ENCODE measurements around the gene CD96.

The CD96 gene

DNA sequence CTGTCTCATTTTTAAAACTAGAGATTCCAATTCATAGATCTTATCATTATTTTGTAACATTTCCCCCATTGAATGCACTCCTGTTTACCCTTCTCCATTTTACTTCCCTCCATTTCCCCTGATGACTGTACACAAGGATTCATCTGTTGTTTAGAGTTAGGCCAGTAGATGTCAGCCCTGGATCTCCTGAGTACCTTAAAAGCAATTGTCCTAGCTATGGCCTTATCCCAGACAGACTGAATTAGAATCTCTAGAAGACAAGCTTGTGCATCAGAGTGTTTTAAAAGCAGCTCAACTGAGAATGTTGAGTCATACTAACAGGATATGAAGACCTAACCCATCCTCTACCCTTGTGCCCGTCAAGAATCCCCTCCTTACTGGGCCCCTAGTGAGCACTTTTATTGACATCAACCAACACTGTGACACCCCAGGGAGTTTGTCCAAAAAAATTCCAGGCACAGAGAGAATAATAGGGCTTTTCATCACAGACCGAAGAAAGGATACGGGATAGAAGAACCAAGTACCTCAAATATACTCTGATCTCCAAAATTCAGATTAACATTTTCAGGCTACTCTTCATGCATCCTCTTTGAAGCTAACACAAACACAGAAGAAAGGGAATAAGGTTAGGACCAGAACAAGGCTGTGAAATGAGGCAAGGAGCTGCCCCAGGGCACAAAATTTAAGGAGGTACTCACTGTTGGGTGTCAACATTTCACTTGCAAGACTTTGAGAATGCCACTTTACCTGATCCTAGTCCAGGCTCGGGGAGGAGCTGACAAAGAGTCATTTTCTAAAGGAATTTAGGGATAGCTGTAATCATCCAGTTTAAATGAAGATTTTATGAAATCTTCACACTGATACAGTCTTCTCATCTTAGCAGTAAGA, 36.0 kb downstream of the CD96 start:
- H3K27me3 ChIP-seq (ENCODE audit: control insufficient read depth in 1 of 2, insufficient read depth in 2 of 2, low read length in 2 of 2), result no peaks in the 10 kb centered on the region
- no peak overlapping the region for H3K27ac ChIP-seq (ENCODE audit: low read depth, low read length)

DNA sequence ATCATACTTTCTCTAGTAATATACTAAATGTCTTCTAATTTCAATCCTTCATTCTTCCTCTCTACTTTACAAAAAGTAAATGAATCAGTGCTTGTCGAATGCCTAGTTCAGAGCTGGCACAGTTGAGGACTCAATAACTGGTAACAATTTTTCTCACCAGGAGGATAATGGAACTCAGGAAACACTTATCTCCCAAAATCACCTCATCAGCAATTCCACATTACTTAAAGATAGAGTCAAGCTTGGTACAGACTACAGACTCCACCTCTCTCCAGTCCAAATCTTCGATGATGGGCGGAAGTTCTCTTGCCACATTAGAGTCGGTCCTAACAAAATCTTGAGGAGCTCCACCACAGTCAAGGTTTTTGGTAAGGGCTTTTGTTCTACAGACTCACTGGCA, 36.9 kb downstream of the CD96 start:
- H3K4me1 ChIP-seq (ENCODE audit: control insufficient read depth in 1 of 2, insufficient read depth in 2 of 2, low read length in 2 of 2), result no peaks in the 10 kb centered on the region

More for the DNA sequence above, 36.0 kb downstream of the CD96 start:
- Histone ChIP-seq H3K36me3 (ENCODE audit: control insufficient read depth in 1 of 2, insufficient read depth in 2 of 2, low read length in 2 of 2) (no peaks in the 10 kb centered on the region), H3K4me1 (ENCODE audit: control insufficient read depth in 1 of 2, insufficient read depth in 2 of 2, low read length in 2 of 2) (no peaks in the 10 kb centered on the region), H3K9ac (ENCODE audit: low read depth in 1 of 2, low read length in 2 of 2) (no peak overlapping the region), H3K9me3 (ENCODE audit: control insufficient read depth in 1 of 2, low read length in 2 of 2) (no peaks in the 10 kb centered on the region), H3K4me3 (ENCODE audit: low read depth in 1 of 2, low read length in 2 of 2) (no peak overlapping the region)

DNA sequence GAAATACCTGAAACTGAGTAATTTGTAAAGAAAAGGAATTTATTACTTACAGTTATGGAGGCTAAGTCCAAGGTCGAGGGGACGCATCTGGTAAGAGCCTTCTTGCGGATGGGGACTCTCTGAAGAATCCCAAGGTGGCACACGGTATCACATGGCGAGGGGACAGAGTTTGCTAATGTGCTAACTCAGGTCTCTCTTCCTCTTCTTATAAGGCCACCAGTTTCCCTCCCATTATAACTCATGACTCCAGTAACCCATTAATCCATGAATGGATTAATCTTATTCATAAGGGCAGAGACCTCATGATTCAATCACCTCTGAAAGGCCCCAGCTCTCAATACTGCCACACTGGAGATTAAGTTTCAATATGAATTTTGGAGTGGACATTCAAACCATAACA, 37.5 kb downstream of the CD96 start:
- H3K27me3 ChIP-seq (ENCODE audit: control insufficient read depth in 1 of 2, insufficient read depth in 2 of 2, low read length in 2 of 2), result no peaks in the 10 kb centered on the region
- H3K4me1 ChIP-seq (ENCODE audit: control insufficient read depth in 1 of 2, insufficient read depth in 2 of 2, low read length in 2 of 2), result peaks cover under 1 to 1% of the 10 kb centered on the region in 2 donors
- H3K9ac ChIP-seq (ENCODE audit: low read depth in 1 of 2, low read length in 2 of 2), result no peak overlapping the region
- H3K9me3 ChIP-seq (ENCODE audit: control insufficient read depth in 1 of 2, low read length in 2 of 2), result no peaks in the 10 kb centered on the region
- no peaks in the 10 kb centered on the region for H3K36me3 ChIP-seq (ENCODE audit: control insufficient read depth in 1 of 2, insufficient read depth in 2 of 2, low read length in 2 of 2)
- H3K4me3 ChIP-seq (ENCODE audit: low read depth in 1 of 2, low read length in 2 of 2), result no peak overlapping the region
- no peak overlapping the region for H3K27ac ChIP-seq (ENCODE audit: low read depth, low read length)

More for the DNA sequence above, 36.9 kb downstream of the CD96 start:
- H3K9me3 ChIP-seq (ENCODE audit: control insufficient read depth in 1 of 2, low read length in 2 of 2), result no peaks in the 10 kb centered on the region
- H3K9ac ChIP-seq (ENCODE audit: low read depth in 1 of 2, low read length in 2 of 2), result no peak overlapping the region
- no peaks in the 10 kb centered on the region for H3K36me3 ChIP-seq (ENCODE audit: control insufficient read depth in 1 of 2, insufficient read depth in 2 of 2, low read length in 2 of 2)
- H3K27me3 ChIP-seq (ENCODE audit: control insufficient read depth in 1 of 2, insufficient read depth in 2 of 2, low read length in 2 of 2), result no peaks in the 10 kb centered on the region
- no peak overlapping the region for H3K4me3 ChIP-seq (ENCODE audit: low read depth in 1 of 2, low read length in 2 of 2)
- H3K27ac ChIP-seq (ENCODE audit: low read depth, low read length), result no peak overlapping the region

DNA sequence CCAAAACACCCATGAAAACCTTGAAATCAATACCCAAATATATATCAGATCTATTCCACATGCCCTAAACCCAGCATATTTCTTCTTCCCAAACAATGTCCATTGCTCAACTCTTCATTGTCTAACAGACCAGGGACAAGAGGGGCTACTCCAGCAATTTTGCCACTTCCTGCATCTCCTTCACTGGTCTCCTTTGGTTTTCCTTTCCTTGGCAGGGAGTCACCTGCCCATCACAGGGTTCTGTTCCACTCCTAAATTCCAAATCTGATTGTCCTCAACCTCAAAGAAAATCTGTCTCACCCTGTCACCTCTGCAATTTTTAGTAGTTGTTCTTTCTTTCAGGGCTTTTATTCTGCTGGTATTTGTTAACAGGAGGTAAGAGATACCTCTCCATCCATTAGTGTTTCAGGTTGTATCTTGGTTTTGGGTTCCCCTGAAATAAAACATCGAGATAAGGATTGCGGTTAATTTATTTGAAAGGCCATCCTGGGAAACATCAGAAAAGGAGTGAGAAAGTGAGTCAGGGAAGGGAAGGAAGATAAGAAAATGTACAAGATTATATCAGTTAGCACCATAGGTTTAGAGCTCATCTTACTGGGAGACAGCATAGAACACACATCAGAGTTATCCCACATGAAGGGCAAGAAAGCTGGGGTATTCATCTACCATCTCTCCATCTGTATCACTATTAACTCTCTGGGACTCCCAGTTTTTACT, 39.6 kb downstream of the CD96 start:
- Histone ChIP-seq H3K4me3 (ENCODE audit: low read depth in 1 of 2, low read length in 2 of 2) (no peak overlapping the region), H3K9ac (ENCODE audit: low read depth in 1 of 2, low read length in 2 of 2) (no peak overlapping the region), H3K36me3 (ENCODE audit: control insufficient read depth in 1 of 2, insufficient read depth in 2 of 2, low read length in 2 of 2) (no peaks in the 10 kb centered on the region), H3K4me1 (ENCODE audit: control insufficient read depth in 1 of 2, insufficient read depth in 2 of 2, low read length in 2 of 2) (peaks cover 5 to 8% of the 10 kb centered on the region in 2 donors), H3K27me3 (ENCODE audit: control insufficient read depth in 1 of 2, insufficient read depth in 2 of 2, low read length in 2 of 2) (no peaks in the 10 kb centered on the region), H3K27ac (ENCODE audit: low read depth, low read length) (no peak overlapping the region), H3K9me3 (ENCODE audit: control insufficient read depth in 1 of 2, low read length in 2 of 2) (no peaks in the 10 kb centered on the region)

DNA sequence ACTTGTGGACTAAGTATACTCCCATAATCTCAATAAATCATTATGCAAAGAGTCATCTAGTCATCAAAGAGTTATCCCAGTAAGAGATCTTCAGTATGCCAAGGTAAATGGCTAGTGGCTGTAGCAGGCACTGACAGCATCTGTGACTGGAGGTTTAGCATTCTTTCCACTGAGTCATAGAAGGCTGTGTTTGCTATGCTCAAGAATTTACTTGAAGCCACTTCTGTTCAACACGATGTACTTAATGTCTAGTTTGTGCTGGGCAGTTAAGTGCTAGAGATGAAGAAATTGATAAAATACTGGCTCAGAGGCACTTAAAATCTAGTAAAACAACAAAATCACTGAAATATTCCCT, 40.1 kb downstream of the CD96 start:
- Histone ChIP-seq H3K9me3 (ENCODE audit: control insufficient read depth in 1 of 2, low read length in 2 of 2) (no peaks in the 10 kb centered on the region), H3K27ac (ENCODE audit: low read depth, low read length) (no peak overlapping the region), H3K4me3 (ENCODE audit: low read depth in 1 of 2, low read length in 2 of 2) (no peak overlapping the region), H3K36me3 (ENCODE audit: control insufficient read depth in 1 of 2, insufficient read depth in 2 of 2, low read length in 2 of 2) (no peaks in the 10 kb centered on the region), H3K9ac (ENCODE audit: low read depth in 1 of 2, low read length in 2 of 2) (no peak overlapping the region), H3K4me1 (ENCODE audit: control insufficient read depth in 1 of 2, insufficient read depth in 2 of 2, low read length in 2 of 2) (peaks cover 5 to 8% of the 10 kb centered on the region in 2 donors), H3K27me3 (ENCODE audit: control insufficient read depth in 1 of 2, insufficient read depth in 2 of 2, low read length in 2 of 2) (no peaks in the 10 kb centered on the region)

DNA sequence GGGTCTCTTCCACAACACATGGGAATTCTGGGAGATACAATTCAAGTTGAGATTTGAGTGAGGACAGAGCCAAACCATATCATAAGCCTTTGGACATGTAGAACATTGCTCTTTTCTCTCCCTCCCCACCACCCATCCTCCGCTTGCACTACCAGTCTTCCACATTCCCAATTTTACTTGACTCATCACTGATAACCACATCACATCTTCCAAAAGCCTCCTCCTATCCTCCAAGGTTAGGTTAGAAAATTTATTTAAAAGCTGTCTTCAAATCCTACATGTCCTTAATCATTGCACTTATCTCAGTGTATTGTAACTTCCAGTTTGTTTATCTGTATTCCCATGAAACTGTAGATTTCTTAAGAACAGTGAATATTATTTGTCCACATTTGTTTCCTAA, 42.7 kb downstream of the CD96 start:
- no peak overlapping the region for H3K4me3 ChIP-seq (ENCODE audit: low read depth in 1 of 2, low read length in 2 of 2)
- no peak overlapping the region for H3K9ac ChIP-seq (ENCODE audit: low read depth in 1 of 2, low read length in 2 of 2)
- no peak overlapping the region for H3K27ac ChIP-seq (ENCODE audit: low read depth, low read length)
- H3K27me3 ChIP-seq (ENCODE audit: control insufficient read depth in 1 of 2, insufficient read depth in 2 of 2, low read length in 2 of 2), result no peaks in the 10 kb centered on the region
- H3K4me1 ChIP-seq (ENCODE audit: control insufficient read depth in 1 of 2, insufficient read depth in 2 of 2, low read length in 2 of 2), result peaks cover 5 to 8% of the 10 kb centered on the region in 2 donors
- no peaks in the 10 kb centered on the region for H3K36me3 ChIP-seq (ENCODE audit: control insufficient read depth in 1 of 2, insufficient read depth in 2 of 2, low read length in 2 of 2)
- H3K9me3 ChIP-seq (ENCODE audit: control insufficient read depth in 1 of 2, low read length in 2 of 2), result no peaks in the 10 kb centered on the region

DNA sequence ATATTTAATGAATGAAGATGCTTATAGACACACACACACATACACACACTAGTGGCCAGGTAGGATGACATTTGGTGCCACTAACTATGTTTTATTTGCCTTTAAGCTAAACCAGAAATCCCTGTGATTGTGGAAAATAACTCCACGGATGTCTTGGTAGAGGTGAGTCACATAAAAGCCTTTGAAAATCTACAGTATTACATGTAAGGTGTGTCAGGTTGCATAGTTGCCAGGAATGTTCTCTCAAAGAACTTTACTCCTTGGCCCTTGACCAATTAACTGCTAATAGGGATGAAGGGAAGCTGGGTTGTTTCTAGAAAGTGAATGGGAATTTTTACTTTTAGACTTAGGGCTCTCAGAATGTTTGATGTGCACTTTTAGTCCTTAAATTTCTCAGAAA, 43.2 kb downstream of the CD96 start:
- Histone ChIP-seq H3K9me3 (ENCODE audit: control insufficient read depth in 1 of 2, low read length in 2 of 2) (no peaks in the 10 kb centered on the region), H3K27ac (ENCODE audit: low read depth, low read length) (no peak overlapping the region), H3K4me3 (ENCODE audit: low read depth in 1 of 2, low read length in 2 of 2) (no peak overlapping the region), H3K27me3 (ENCODE audit: control insufficient read depth in 1 of 2, insufficient read depth in 2 of 2, low read length in 2 of 2) (no peaks in the 10 kb centered on the region), H3K4me1 (ENCODE audit: control insufficient read depth in 1 of 2, insufficient read depth in 2 of 2, low read length in 2 of 2) (peaks cover 5 to 8% of the 10 kb centered on the region in 2 donors), H3K36me3 (ENCODE audit: control insufficient read depth in 1 of 2, insufficient read depth in 2 of 2, low read length in 2 of 2) (no peaks in the 10 kb centered on the region), H3K9ac (ENCODE audit: low read depth in 1 of 2, low read length in 2 of 2) (no peak overlapping the region)

DNA sequence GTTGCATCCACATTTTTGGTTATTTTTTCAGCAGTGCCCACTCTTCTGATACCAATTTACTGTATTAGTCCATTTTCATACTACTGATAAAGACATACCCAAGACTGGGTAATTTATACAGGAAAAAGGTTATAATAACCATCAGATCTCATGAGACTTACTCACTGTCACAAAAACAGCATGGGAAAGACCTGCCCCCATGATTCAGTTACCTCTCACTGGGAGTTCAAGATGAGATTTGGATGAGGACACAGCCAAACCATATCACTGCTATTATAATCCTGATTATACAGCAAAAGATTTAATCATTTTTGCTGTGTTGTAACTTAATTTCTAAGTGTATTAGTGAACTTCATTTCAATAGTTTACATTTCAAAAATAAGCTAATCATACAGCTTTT, 46.5 kb downstream of the CD96 start:
- H3K36me3 ChIP-seq (ENCODE audit: control insufficient read depth in 1 of 2, insufficient read depth in 2 of 2, low read length in 2 of 2), result no peaks in the 10 kb centered on the region
- no peak overlapping the region for H3K27ac ChIP-seq (ENCODE audit: low read depth, low read length)
- H3K4me1 ChIP-seq (ENCODE audit: control insufficient read depth in 1 of 2, insufficient read depth in 2 of 2, low read length in 2 of 2), result peaks cover 5 to 8% of the 10 kb centered on the region in 2 donors
- H3K4me3 ChIP-seq (ENCODE audit: low read depth in 1 of 2, low read length in 2 of 2), result no peak overlapping the region
- no peaks in the 10 kb centered on the region for H3K9me3 ChIP-seq (ENCODE audit: control insufficient read depth in 1 of 2, low read length in 2 of 2)
- H3K27me3 ChIP-seq (ENCODE audit: control insufficient read depth in 1 of 2, insufficient read depth in 2 of 2, low read length in 2 of 2), result no peaks in the 10 kb centered on the region
- no peak overlapping the region for H3K9ac ChIP-seq (ENCODE audit: low read depth in 1 of 2, low read length in 2 of 2)

DNA sequence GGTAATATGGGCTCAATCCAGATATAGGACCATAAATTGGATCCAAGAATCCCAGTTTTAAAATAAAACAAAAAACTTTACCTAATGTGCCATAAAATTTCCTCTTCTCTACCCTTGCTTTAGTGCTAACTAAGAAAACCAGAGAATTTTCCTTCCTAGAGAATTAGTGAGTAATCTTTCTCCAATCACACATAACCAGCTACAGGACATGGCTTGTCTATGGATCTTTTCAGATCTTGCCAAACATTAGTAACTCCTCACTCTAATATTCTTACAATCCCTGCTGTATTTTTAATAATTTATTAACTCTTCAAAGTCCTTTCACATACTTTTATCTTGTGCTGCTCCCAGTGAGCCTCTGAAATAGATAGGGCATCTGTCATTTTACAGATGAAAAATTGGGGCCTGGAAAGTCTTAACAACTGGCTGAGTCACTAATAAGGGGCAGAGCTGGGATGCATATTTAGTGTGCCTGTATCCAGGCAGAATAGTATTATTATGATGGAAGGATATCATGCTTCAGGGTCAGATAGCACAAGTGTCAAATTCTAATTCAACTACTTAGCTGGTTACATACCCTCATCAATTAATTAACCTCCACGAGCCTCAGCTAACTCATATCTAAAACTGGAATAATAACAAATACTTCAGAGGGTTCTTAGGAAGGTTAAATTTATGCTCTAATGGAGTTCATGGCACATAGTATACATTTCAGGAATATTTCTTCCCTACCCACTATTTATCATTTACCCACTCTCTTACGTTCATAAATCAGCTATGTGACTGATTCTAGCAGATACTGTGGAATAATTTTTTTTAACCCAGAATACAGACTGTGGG, 47.5 kb downstream of the CD96 start:
- H3K36me3 ChIP-seq (ENCODE audit: control insufficient read depth in 1 of 2, insufficient read depth in 2 of 2, low read length in 2 of 2), result no peaks in the 10 kb centered on the region
- H3K4me1 ChIP-seq (ENCODE audit: control insufficient read depth in 1 of 2, insufficient read depth in 2 of 2, low read length in 2 of 2), result peaks cover 4 to 6% of the 10 kb centered on the region in 2 donors
- no peak overlapping the region for H3K27ac ChIP-seq (ENCODE audit: low read depth, low read length)
- no peak overlapping the region for H3K9ac ChIP-seq (ENCODE audit: low read depth in 1 of 2, low read length in 2 of 2)
- no peaks in the 10 kb centered on the region for H3K9me3 ChIP-seq (ENCODE audit: control insufficient read depth in 1 of 2, low read length in 2 of 2)
- H3K4me3 ChIP-seq (ENCODE audit: low read depth in 1 of 2, low read length in 2 of 2), result no peak overlapping the region
- H3K27me3 ChIP-seq (ENCODE audit: control insufficient read depth in 1 of 2, insufficient read depth in 2 of 2, low read length in 2 of 2), result no peaks in the 10 kb centered on the region

DNA sequence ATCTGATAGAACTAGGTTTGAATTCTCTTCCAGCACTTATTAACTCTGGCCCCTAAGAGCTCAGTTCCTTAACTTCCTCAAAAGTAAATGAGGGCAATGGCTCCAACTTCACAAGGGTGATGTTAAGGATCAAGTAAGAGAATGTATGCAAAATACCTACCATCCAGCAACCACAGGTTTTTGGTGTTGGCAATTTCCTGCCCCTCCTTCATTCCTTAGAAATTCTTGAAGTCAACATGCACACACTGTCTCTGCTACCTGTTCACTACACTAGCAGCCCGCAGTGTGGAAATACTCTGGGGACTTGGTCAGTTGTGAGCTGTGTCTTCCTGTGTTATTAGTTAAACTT, 48.1 kb downstream of the CD96 start:
- no peak overlapping the region for H3K4me3 ChIP-seq (ENCODE audit: low read depth in 1 of 2, low read length in 2 of 2)
- no peaks in the 10 kb centered on the region for H3K9me3 ChIP-seq (ENCODE audit: control insufficient read depth in 1 of 2, low read length in 2 of 2)
- no peaks in the 10 kb centered on the region for H3K27me3 ChIP-seq (ENCODE audit: control insufficient read depth in 1 of 2, insufficient read depth in 2 of 2, low read length in 2 of 2)
- H3K9ac ChIP-seq (ENCODE audit: low read depth in 1 of 2, low read length in 2 of 2), result no peak overlapping the region
- no peak overlapping the region for H3K27ac ChIP-seq (ENCODE audit: low read depth, low read length)
- peaks cover 0 to 2% of the 10 kb centered on the region in 2 donors for H3K4me1 ChIP-seq (ENCODE audit: control insufficient read depth in 1 of 2, insufficient read depth in 2 of 2, low read length in 2 of 2)
- no peaks in the 10 kb centered on the region for H3K36me3 ChIP-seq (ENCODE audit: control insufficient read depth in 1 of 2, insufficient read depth in 2 of 2, low read length in 2 of 2)
